Glomerular visceral epithelial cell (primary cell): ENCODE results near the gene CRYBG1.

Experiments used
- DNase-seq: peaks from one replicate; pipeline ENCODE4 v3.0.0-alpha.2; 2016; ENCODE audit errors: extremely low spot score

CRYBG1 gene

GRCh38 chr6:106360410-106360988, at the start of gene CRYBG1:
Gene CRYBG1 (plus strand): TSS chr6:106360717. CDS start chr6:106360909, 192 bp downstream.
- DNase-seq, result peak; percentile 54

GRCh38 chr6:106315765-106316374, 44.6 kb upstream of the CRYBG1 start:
- DNase-seq, result peak; percentile 76

GRCh38 chr6:106316375-106316766, 44.1 kb upstream of the CRYBG1 start:
- DNase-seq, result no peak

GRCh38 chr6:106318061-106318460, 42.5 kb upstream of the CRYBG1 start:
- DNase-seq, result no peak

GRCh38 chr6:106318851-106319250, 41.7 kb upstream of the CRYBG1 start:
- DNase-seq, result no peak

GRCh38 chr6:106321940-106322339, 38.6 kb upstream of the CRYBG1 start:
- DNase-seq, result no peak

GRCh38 chr6:106324726-106325335, 35.7 kb upstream of the CRYBG1 start:
- DNase-seq, result peak; percentile 20

GRCh38 chr6:106325336-106326178, 35.0 kb upstream of the CRYBG1 start, which contains the start of gene ATG5:
Gene ATG5 (minus strand): TSS chr6:106325760. CDS start chr6:106316208, 9,552 bp downstream.
- DNase-seq, result peak; percentile 99

- peak; percentile 61 for DNase-seq
Observed at GRCh38 chr6:106334646-106335448, 25.7 kb upstream of the CRYBG1 start.

- peak; percentile 87 for DNase-seq
Observed at GRCh38 chr6:106339334-106340029, 21.0 kb upstream of the CRYBG1 start.

- DNase-seq, result no peak
Observed at GRCh38 chr6:106347219-106347618, 13.3 kb upstream of the CRYBG1 start.

GRCh38 chr6:106356378-106356777, 4.1 kb upstream of the CRYBG1 start:
- DNase-seq, result no peak

- DNase-seq, result no peak
Observed at GRCh38 chr6:106359959-106360409, 533 bp upstream of the CRYBG1 start.

- no peak for DNase-seq
Observed at GRCh38 chr6:106360989-106361430, 493 bp downstream of the CRYBG1 start.

GRCh38 chr6:106363401-106364138, 3.1 kb downstream of the CRYBG1 start:
- peak; percentile 21 for DNase-seq

GRCh38 chr6:106369739-106370138, 9.2 kb downstream of the CRYBG1 start:
- no peak for DNase-seq

- peak; percentile 18 for DNase-seq
Observed at GRCh38 chr6:106370639-106371038, 10.1 kb downstream of the CRYBG1 start.

- no peak for DNase-seq
Observed at GRCh38 chr6:106372838-106373501, 12.5 kb downstream of the CRYBG1 start.

- DNase-seq, result no peak
Observed at GRCh38 chr6:106373502-106374239, 13.2 kb downstream of the CRYBG1 start.
